ENCODE results near the gene GNG3. TPM values are rescaled to one million over a fixed set of nuclear protein-coding genes. Genes with fewer than 3 reads are reported as not detected.
A peak's percentile ranks its signal among the peaks of the same experiment; 100 is the strongest.

The GNG3 gene
- total RNA-seq, 5 donors from 2014 or later (not counting 1 experiment from before 2014, with no cell fraction given), result not detected

GRCh38 chr11:62666259-62666926 lies 41.1 kb upstream of the GNG3 start:
- H3K4me1 ChIP-seq (ENCODE audit: control insufficient read depth in 1 of 2, extremely low read depth in 1 of 2, insufficient read depth in 2 of 2, low read length in 2 of 2), result peaks cover 19 to 52% of the 10 kb centered on the region in 2 experiments
- H3K4me3 ChIP-seq (ENCODE audit: control insufficient read depth in 1 of 2, extremely low read depth in 1 of 2, low read length in 1 of 2), result peak overlapping the region; percentile 97 to 99
- H3K4me1 Mint-ChIP-seq, result peaks cover 46 to 56% (median 52%) of the 10 kb centered on the region in 3 donors
- 56% methylated on average over 12 of the region's 16 CpGs for WGBS (ENCODE audit: insufficient coverage)
- H3K27me3 Mint-ChIP-seq, result no peaks in the 10 kb centered on the region
- H3K27ac Mint-ChIP-seq, result peak overlapping the region; percentile 75 to 94
- no peaks in the 10 kb centered on the region for H3K9me3 Mint-ChIP-seq
- H3K36me3 ChIP-seq (ENCODE audit: control insufficient read depth in 2 of 2, extremely low read depth in 1 of 2, insufficient read depth in 1 of 2, low read length in 1 of 2), result peaks cover 0 to 25% of the 10 kb centered on the region in 2 donors
- H3K36me3 Mint-ChIP-seq, result peaks cover 16% of the 10 kb centered on the region
- H3K4me3 Mint-ChIP-seq, result peak overlapping the region; percentile 93 to 95 (median 95)
- peaks cover 0 to 3% of the 10 kb centered on the region in 2 experiments for H3K27me3 ChIP-seq (replicated peaks in 1 of 2; ENCODE audit: control insufficient read depth in 2 of 2, extremely low read depth in 1 of 2, insufficient read depth in 2 of 2, low read length in 1 of 2)
- DNase-seq (no peak), ATAC-seq (replicated peaks in 1 of 4) (no peak)
- H3K9me3 ChIP-seq, result no peaks in the 10 kb centered on the region
- H3K27ac ChIP-seq (ENCODE audit: low read length), result peak overlapping the region; percentile 73
- ChIA-PET CTCF (interaction anchor here (0.7 to 1.9 kb wide), 4 partner anchors 8 to 1638 kb away, joined by 3 to 8 read pairs (median 7); partner anchors contain the start of genes MTA2 (in 1 of the 2) and TUT1 (in 1 of the 2)), POLR2A (interaction anchor here (0.6 to 3.7 kb wide), 8 partner anchors 10 to 175 kb away, joined by 3 to 28 read pairs (median 6); partner anchors contain the start of genes INTS5 (in 2 of the 2) and TUT1 (in 1 of the 2))

GRCh38 chr11:62667460-62667859 lies 40.0 kb upstream of the GNG3 start:
- Mint-ChIP-seq H3K27me3 (no peaks in the 10 kb centered on the region), H3K4me1 (peaks cover 52 to 62% (median 60%) of the 10 kb centered on the region in 3 donors), H3K36me3 (peaks cover 16% of the 10 kb centered on the region), H3K27ac (peak overlapping the region; percentile 49 to 94), H3K4me3 (peak overlapping the region; percentile 93 to 95 (median 95)), H3K9me3 (no peaks in the 10 kb centered on the region)
- ATAC-seq (replicated peaks in 1 of 4) (no peak), DNase-seq (no peak)
- H3K27ac ChIP-seq (ENCODE audit: low read length), result no peak overlapping the region
- H3K4me1 ChIP-seq (ENCODE audit: control insufficient read depth in 1 of 2, extremely low read depth in 1 of 2, insufficient read depth in 2 of 2, low read length in 2 of 2), result peaks cover 19 to 60% of the 10 kb centered on the region in 2 experiments
- no peaks in the 10 kb centered on the region for H3K9me3 ChIP-seq
- ChIA-PET CTCF (interaction anchor here in 1 of 2 donors (0.6 kb wide), 1 partner anchor 34 kb away, joined by 4 read pairs; no protein-coding TSS in a partner anchor), POLR2A (interaction anchor here in 1 of 2 donors (0.9 to 3.7 kb wide), 2 partner anchors 9 to 76 kb away, joined by 4 to 17 read pairs; partner anchors contain the start of gene TUT1)
- H3K4me3 ChIP-seq (ENCODE audit: control insufficient read depth in 1 of 2, extremely low read depth in 1 of 2, low read length in 1 of 2), result no peak overlapping the region
- H3K27me3 ChIP-seq (replicated peaks in 1 of 2; ENCODE audit: control insufficient read depth in 2 of 2, extremely low read depth in 1 of 2, insufficient read depth in 2 of 2, low read length in 1 of 2), result peaks cover 0 to 3% of the 10 kb centered on the region in 2 experiments
- peaks cover 0 to 23% of the 10 kb centered on the region in 2 donors for H3K36me3 ChIP-seq (ENCODE audit: control insufficient read depth in 2 of 2, extremely low read depth in 1 of 2, insufficient read depth in 1 of 2, low read length in 1 of 2)
- no CpG with 5 or more reads among the region's 2 CpGs for WGBS (ENCODE audit: insufficient coverage)

GRCh38 chr11:62669420-62670161 lies 37.9 kb upstream of the GNG3 start:
- Mint-ChIP-seq H3K36me3 (peaks cover 9% of the 10 kb centered on the region), H3K4me3 (peak overlapping the region in 2 of 3 donors; percentile 28 to 52), H3K9me3 (no peaks in the 10 kb centered on the region), H3K4me1 (peaks cover 54 to 65% (median 60%) of the 10 kb centered on the region in 3 donors), H3K27me3 (no peaks in the 10 kb centered on the region), H3K27ac (peak overlapping the region; percentile 98 to 99)
- H3K27me3 ChIP-seq (replicated peaks in 1 of 2; ENCODE audit: control insufficient read depth in 2 of 2, extremely low read depth in 1 of 2, insufficient read depth in 2 of 2, low read length in 1 of 2), result peaks cover 0 to 3% of the 10 kb centered on the region in 2 experiments
- ChIA-PET POLR2A (interaction anchor here (0.6 to 0.7 kb wide), 3 partner anchors 82 to 399 kb away, joined by 3 to 6 read pairs (median 5); no protein-coding TSS in a partner anchor), CTCF (interaction anchor here in 1 of 2 donors (0.6 kb wide), 1 partner anchor 1352 kb away, joined by 3 read pairs; no protein-coding TSS in a partner anchor)
- ATAC-seq (replicated peaks in 1 of 4) (no peak), DNase-seq (no peak)
- 93% methylated on average over 3 of the region's 4 CpGs for WGBS (ENCODE audit: insufficient coverage)
- peaks cover 0 to 22% of the 10 kb centered on the region in 2 donors for H3K36me3 ChIP-seq (ENCODE audit: control insufficient read depth in 2 of 2, extremely low read depth in 1 of 2, insufficient read depth in 1 of 2, low read length in 1 of 2)
- H3K4me1 ChIP-seq (ENCODE audit: control insufficient read depth in 1 of 2, extremely low read depth in 1 of 2, insufficient read depth in 2 of 2, low read length in 2 of 2), result peaks cover 15 to 58% of the 10 kb centered on the region in 2 experiments
- no peak overlapping the region for H3K27ac ChIP-seq (ENCODE audit: low read length)
- no peaks in the 10 kb centered on the region for H3K9me3 ChIP-seq
- H3K4me3 ChIP-seq (ENCODE audit: control insufficient read depth in 1 of 2, extremely low read depth in 1 of 2, low read length in 1 of 2), result no peak overlapping the region

- Histone ChIP-seq H3K27ac (ENCODE audit: low read length) (peak overlapping the region; percentile 65), H3K27me3 (replicated peaks in 1 of 2; ENCODE audit: control insufficient read depth in 2 of 2, extremely low read depth in 1 of 2, insufficient read depth in 2 of 2, low read length in 1 of 2) (no peaks in the 10 kb centered on the region), H3K4me3 (ENCODE audit: control insufficient read depth in 1 of 2, extremely low read depth in 1 of 2, low read length in 1 of 2) (peak overlapping the region; percentile 82 to 96), H3K4me1 (ENCODE audit: control insufficient read depth in 1 of 2, extremely low read depth in 1 of 2, insufficient read depth in 2 of 2, low read length in 2 of 2) (peaks cover 13 to 50% of the 10 kb centered on the region in 2 experiments), H3K36me3 (ENCODE audit: control insufficient read depth in 2 of 2, extremely low read depth in 1 of 2, insufficient read depth in 1 of 2, low read length in 1 of 2) (peaks cover 0 to 25% of the 10 kb centered on the region in 2 donors), H3K9me3 (no peaks in the 10 kb centered on the region)
- H3K27me3 Mint-ChIP-seq, result no peaks in the 10 kb centered on the region
- H3K27ac Mint-ChIP-seq, result peak overlapping the region; percentile 98 to 99
- WGBS (ENCODE audit: insufficient coverage), result 2% methylated on average over 15 of the region's 17 CpGs
- no peaks in the 10 kb centered on the region for H3K9me3 Mint-ChIP-seq
- peak; percentile 45 to 57 (median 52) for ATAC-seq (replicated peaks in 1 of 4)
- DNase-seq, result peak in 10 of 35 experiments; percentile 25 to 44 (median 30)
- CTCF ChIA-PET, result interaction anchor here (0.6 to 1.5 kb wide), 3 partner anchors 23 to 165 kb away, joined by 3 to 7 read pairs (median 4); partner anchors contain the start of gene TUT1 (in 1 of the 2)
- H3K36me3 Mint-ChIP-seq, result peaks cover 14% of the 10 kb centered on the region
- POLR2A ChIA-PET, result interaction anchor here (0.6 to 1.7 kb wide), 6 partner anchors 8 to 80 kb away, joined by 3 to 11 read pairs (median 4); partner anchors contain the start of gene TUT1 (in 1 of the 2)
- peak overlapping the region; percentile 98 to 99 (median 99) for H3K4me3 Mint-ChIP-seq
- H3K4me1 Mint-ChIP-seq, result peaks cover 58 to 65% (median 62%) of the 10 kb centered on the region in 3 donors
Observed at GRCh38 chr11:62671236-62671607, 36.3 kb upstream of the GNG3 start.

GRCh38 chr11:62671608-62672389 lies 35.7 kb upstream of the GNG3 start, which contains the start of the genes LBHD1 and UQCC3:
Gene LBHD1 (minus strand): TSS chr11:62672267. CDS start chr11:62670031, 2,236 bp downstream.
Gene UQCC3 (plus strand): TSS chr11:62671673. CDS start chr11:62671746, 73 bp downstream.
- 0% methylated on average over 55 of the region's 59 CpGs for whole genome bisulfite sequencing (ENCODE audit: insufficient coverage)
- Histone ChIP-seq H3K27me3 (replicated peaks in 1 of 2; ENCODE audit: control insufficient read depth in 2 of 2, extremely low read depth in 1 of 2, insufficient read depth in 2 of 2, low read length in 1 of 2) (no peaks in the 10 kb centered on the region), H3K27ac (ENCODE audit: low read length) (peak within 1 kb of the TSS; percentile 65), H3K9me3 (no peaks in the 10 kb centered on the region), H3K4me3 (ENCODE audit: control insufficient read depth in 1 of 2, extremely low read depth in 1 of 2, low read length in 1 of 2) (peak within 1 kb of the TSS; percentile 82 to 96), H3K36me3 (ENCODE audit: control insufficient read depth in 2 of 2, extremely low read depth in 1 of 2, insufficient read depth in 1 of 2, low read length in 1 of 2) (peaks cover 0 to 23% of the 10 kb centered on the region in 2 donors), H3K4me1 (ENCODE audit: control insufficient read depth in 1 of 2, extremely low read depth in 1 of 2, insufficient read depth in 2 of 2, low read length in 2 of 2) (peaks cover 7 to 45% of the 10 kb centered on the region in 2 experiments)
- peak; percentile 72 to 80 (median 78) for ATAC-seq (replicated peaks in 1 of 4)
- ChIA-PET POLR2A (interaction anchor here (0.5 to 1.7 kb wide), 11 partner anchors 9 to 184 kb away, joined by 3 to 11 read pairs (median 3); partner anchors contain the start of genes INTS5 (in 1 of the 2) and TUT1 (in 1 of the 2)), CTCF (interaction anchor here (0.6 to 1.5 kb wide), 4 partner anchors 22 to 166 kb away, joined by 3 to 7 read pairs (median 4); partner anchors contain the start of genes TUT1 (in 1 of the 2) and ZBTB3 (in 1 of the 2))
- Mint-ChIP-seq H3K4me3 (peak within 1 kb of the TSS; percentile 98 to 99 (median 99)), H3K36me3 (peaks cover 19% of the 10 kb centered on the region), H3K27me3 (no peaks in the 10 kb centered on the region), H3K27ac (peak within 1 kb of the TSS; percentile 98 to 99), H3K4me1 (peaks cover 57 to 62% (median 59%) of the 10 kb centered on the region in 3 donors), H3K9me3 (no peaks in the 10 kb centered on the region)
- DNase-seq, result peak; percentile 32 to 81 (median 60)

Data from T-cell (primary cell).